Lower leg skin (tissue), 3 donors: ENCODE measurements around the gene ATP2A1.

Experiments
- CTCF ChIP-seq, 3 donors: fragments of 450-650 bp; IDR thresholded peaks; one replicate each; pipeline ENCODE4 v1.5.1; 2016; ENCODE audit warnings: antibody characterized with exemption in 3 of 3, mild to moderate bottlenecking in 3 of 3, moderate library complexity in 2 of 3
- POLR2A ChIP-seq, 2 donors: fragments of 450-650 bp; IDR thresholded peaks; one replicate each; pipeline ENCODE4 v1.6.1; 2016 to 2017; ENCODE audit warnings: antibody characterized with exemption in 2 of 2, mild to moderate bottlenecking in 1 of 2, moderate library complexity in 1 of 2

- no peak for TF ChIP-seq CTCF (IDR thresholded peaks at IDR 0.05)
- no peak for TF ChIP-seq POLR2A (IDR thresholded peaks at IDR 0.05)
These were observed 49.5 kb downstream of the ATP2A1 start for GRCh38 chr16:28927815-28928214.
